Esophagus muscularis mucosa (tissue), 4 donors: ENCODE results near the gene TTC7B. TPM values are rescaled to one million over a fixed set of nuclear protein-coding genes. Genes with fewer than 3 reads are reported as not detected.
A peak's percentile ranks its signal among the peaks of the same experiment; 100 is the strongest.

Source experiments
- DNase-seq: peaks from one replicate; pipeline ENCODE4 v3.0.0-alpha.2; 2017; ENCODE audit errors: extremely low spot score
- H3K27ac ChIP-seq, 4 donors: fragments of 200-600 bp; sonication (generic); replicated peaks in 1 of 4; 1 replicate in 3 of 4; 2 replicates in 1 of 4; pipeline ENCODE4 v1.5.1; 2016 to 2019; ENCODE audit warnings: mild to moderate bottlenecking in 1 of 4
- H3K27me3 ChIP-seq, 4 donors: fragments of 200-600 bp; sonication (generic); one replicate each; pipeline versions ENCODE4 v1.5.1 to v1.6.0; 2016 to 2019
- H3K36me3 ChIP-seq, 4 donors: fragments of 200-600 bp; sonication (generic); one replicate each; pipeline ENCODE4 v1.5.1; 2016 to 2019
- H3K4me1 ChIP-seq, 4 donors: fragments of 200-600 bp; sonication (generic); one replicate each; pipeline ENCODE4 v1.5.1; 2016 to 2019
- H3K4me3 ChIP-seq, 4 donors: fragments of 200-600 bp; sonication (generic); 1 replicate in 2 of 4; 2 replicates in 2 of 4; pipeline ENCODE4 v1.5.1; 2016 to 2019; ENCODE audit warnings: mild to moderate bottlenecking in 4 of 4, moderate library complexity in 1 of 4
- H3K9me3 ChIP-seq, 4 donors: fragments of 200-600 bp; sonication (generic); 1 replicate in 3 of 4; 2 replicates in 1 of 4; pipeline ENCODE4 v1.5.1; 2016 to 2019
- CTCF ChIP-seq, 3 experiments: fragments of 200-600 bp in 2 of 3; fragments of 450-650 bp in 1 of 3; sonication (generic) in 2 of 3; IDR thresholded peaks; one replicate each; pipeline ENCODE4 v1.5.1; 2017 to 2019; ENCODE audit warnings: antibody characterized with exemption in 3 of 3, mild to moderate bottlenecking in 2 of 3, moderate library complexity in 1 of 3
- EP300 ChIP-seq: sonication (generic); formaldehyde crosslinking; IDR thresholded peaks from one replicate; pipeline ENCODE4 v1.6.1; 2017; ENCODE audit warnings: antibody characterized with exemption
- POLR2A ChIP-seq: fragments of 450-650 bp; IDR thresholded peaks from one replicate; pipeline ENCODE4 v1.6.1; 2017; ENCODE audit warnings: antibody characterized with exemption, moderate library complexity, mild to moderate bottlenecking, low read depth
- POLR2AphosphoS5 ChIP-seq, 2 donors: sonication (generic); formaldehyde crosslinking; IDR thresholded peaks; one replicate each; pipeline ENCODE4 v1.6.1; 2017; ENCODE audit warnings: antibody characterized with exemption in 2 of 2
- WGBS: methylation state at CpG from one replicate; pipeline ENCODE4 v1.1.5; 2018; 5-methylcytosine and 5-hydroxymethylcytosine counted together
- intact Hi-C: fragments of 100-400 bp; cut with DNase I; formaldehyde crosslinking; loops from one replicate; pipeline ENCODE4 v1.15.1; 2023
- total RNA-seq, 4 donors: library from RNA; depleted of rRNA; stranded (reverse); fragments of >200 nt; gene quantifications; one replicate each; pipeline versions ENCODE4 v1.1.0 to v1.2.1, GENCODE V29; 2016

TTC7B gene
- total RNA-seq, 4 donors from 2014 or later = 54.4 to 148 (median 113) TPM

GRCh38 chr14:90739318-90740068 lies 76.7 kb downstream of the TTC7B start:
- DNase-seq = no peak
- Histone ChIP-seq H3K4me1 (peaks cover 15 to 45% (median 31%) of the 10 kb centered on the region in 4 donors), H3K9me3 (no peaks in the 10 kb centered on the region), H3K27ac (peak overlapping the region; percentile 18 to 54 (median 28)), H3K4me3 (no peak overlapping the region), H3K27me3 (no peaks in the 10 kb centered on the region), H3K36me3 (peaks cover 0 to 4% (median 2%) of the 10 kb centered on the region in 4 donors)
- 46% methylated on average over 4 of the region's 6 CpGs for WGBS
- TF ChIP-seq POLR2AphosphoS5 (IDR thresholded peaks at IDR 0.05) (no peak), CTCF (IDR thresholded peaks at IDR 0.05) (no peak), POLR2A (no peak), EP300 (no peak)
- intact Hi-C loops = no loop called here

- peaks cover 0 to 14% (median 5%) of the 10 kb centered on the region in 4 donors for H3K4me1 ChIP-seq
Observed at GRCh38 chr14:90733139-90733808, 83.0 kb downstream of the TTC7B start.

GRCh38 chr14:90732718-90733117 lies 83.5 kb downstream of the TTC7B start:
- Histone ChIP-seq H3K36me3 (peaks cover 0 to 4% (median 0%) of the 10 kb centered on the region in 4 donors), H3K9me3 (no peaks in the 10 kb centered on the region), H3K27me3 (no peaks in the 10 kb centered on the region), H3K4me1 (peaks cover 0 to 14% (median 7%) of the 10 kb centered on the region in 4 donors), H3K27ac (no peak overlapping the region), H3K4me3 (no peak overlapping the region)
- 83% methylated on average over 7 of the region's 7 CpGs for WGBS
- intact Hi-C loops = no loop called here
- TF ChIP-seq POLR2A = no peak
- no peak for TF ChIP-seq POLR2AphosphoS5 (IDR thresholded peaks at IDR 0.05)
- TF ChIP-seq CTCF (IDR thresholded peaks at IDR 0.05) = no peak
- no peak for TF ChIP-seq EP300
- DNase-seq = peak; percentile 47

More at GRCh38 chr14:90733139-90733808, 83.0 kb downstream of the TTC7B start:
- Histone ChIP-seq H3K36me3 (peaks cover 0 to 4% (median 0%) of the 10 kb centered on the region in 4 donors), H3K27me3 (no peaks in the 10 kb centered on the region), H3K4me3 (no peak overlapping the region), H3K27ac (no peak overlapping the region), H3K9me3 (no peaks in the 10 kb centered on the region)
- TF ChIP-seq CTCF (IDR thresholded peaks at IDR 0.05) = no peak
- no peak for TF ChIP-seq EP300
- TF ChIP-seq POLR2AphosphoS5 (IDR thresholded peaks at IDR 0.05) = no peak
- TF ChIP-seq POLR2A = no peak
- WGBS = 86% methylated on average over 16 of the region's 16 CpGs
- intact Hi-C loops = no loop called here
- DNase-seq = peak; percentile 78

GRCh38 chr14:90732139-90732538 lies 84.1 kb downstream of the TTC7B start:
- H3K4me1 ChIP-seq = peaks cover 0 to 20% (median 8%) of the 10 kb centered on the region in 4 donors
- 83% methylated on average over 4 of the region's 4 CpGs for WGBS
- TF ChIP-seq CTCF (IDR thresholded peaks at IDR 0.05) (no peak), EP300 (no peak), POLR2A (no peak), POLR2AphosphoS5 (IDR thresholded peaks at IDR 0.05) (no peak)
- H3K27me3 ChIP-seq = no peaks in the 10 kb centered on the region
- no peak overlapping the region for H3K4me3 ChIP-seq
- intact Hi-C loops = no loop called here
- DNase-seq = peak; percentile 50
- H3K36me3 ChIP-seq = peaks cover 0 to 4% (median 0%) of the 10 kb centered on the region in 4 donors
- H3K27ac ChIP-seq = no peak overlapping the region
- H3K9me3 ChIP-seq = no peaks in the 10 kb centered on the region
